ENCODE data around the gene PDPN.

GRCh38 chr1:13546791-13547190 lies 36.8 kb upstream of the PDPN start:
- no peak for TF ChIP-seq TAF1 (IDR thresholded peaks at IDR 0.05; ENCODE audit: borderline replicate concordance, low read depth, low read length)
- TF ChIP-seq CTCF (IDR thresholded peaks at IDR 0.05): no peak
- TF ChIP-seq USF1 (IDR thresholded peaks at IDR 0.05; ENCODE audit: borderline replicate concordance, low read depth): no peak
- no peak for TF ChIP-seq NRF1 (IDR thresholded peaks at IDR 0.05; ENCODE audit: low read depth, low read length)
